CD4-positive, alpha-beta T cell treated with Interleukin-6 at 100 ng/mL for 8 hours (primary cell): ENCODE results near the gene FBLN2.

Source experiments
- DNase-seq: peaks from one replicate; pipeline ENCODE4 v3.0.0-alpha.2; 2020; ENCODE audit warnings: mixed read lengths, low spot score

The FBLN2 gene

GRCh38 chr3:13605555-13605954 lies 56.6 kb downstream of the FBLN2 start:
- DNase-seq: no peak

GRCh38 chr3:13607821-13608597 lies 59.1 kb downstream of the FBLN2 start:
- DNase-seq: no peak

- no peak for DNase-seq
Observed at GRCh38 chr3:13608969-13609725, 60.2 kb downstream of the FBLN2 start.

- DNase-seq: no peak
Observed at GRCh38 chr3:13610006-13610570, 61.2 kb downstream of the FBLN2 start.

- no peak for DNase-seq
Observed at GRCh38 chr3:13611221-13611620, 62.3 kb downstream of the FBLN2 start.

- DNase-seq: no peak
Observed at GRCh38 chr3:13612829-13613228, 63.9 kb downstream of the FBLN2 start.

- DNase-seq: no peak
Observed at GRCh38 chr3:13613343-13614190, 64.6 kb downstream of the FBLN2 start.

- no peak for DNase-seq
Observed at GRCh38 chr3:13614607-13615006, 65.7 kb downstream of the FBLN2 start.

GRCh38 chr3:13615019-13615528 lies 66.1 kb downstream of the FBLN2 start:
- DNase-seq: no peak

- DNase-seq: no peak
Observed at GRCh38 chr3:13616359-13616758, 67.4 kb downstream of the FBLN2 start.

- DNase-seq: no peak
Observed at GRCh38 chr3:13617097-13617738, 68.3 kb downstream of the FBLN2 start.

GRCh38 chr3:13617981-13618380 lies 69.1 kb downstream of the FBLN2 start:
- DNase-seq: no peak

- no peak for DNase-seq
Observed at GRCh38 chr3:13618836-13619235, 69.9 kb downstream of the FBLN2 start.

- no peak for DNase-seq
Observed at GRCh38 chr3:13619661-13620230, 70.8 kb downstream of the FBLN2 start.

- no peak for DNase-seq
Observed at GRCh38 chr3:13620281-13620680, 71.4 kb downstream of the FBLN2 start.

GRCh38 chr3:13620776-13621365 lies 71.9 kb downstream of the FBLN2 start:
- no peak for DNase-seq

GRCh38 chr3:13621381-13622221 lies 72.7 kb downstream of the FBLN2 start:
- no peak for DNase-seq

GRCh38 chr3:13622356-13622755 lies 73.4 kb downstream of the FBLN2 start:
- DNase-seq: no peak

- DNase-seq: no peak
Observed at GRCh38 chr3:13623101-13623654, 74.3 kb downstream of the FBLN2 start.
